Endothelial cell of hepatic sinusoid (primary cell): ENCODE measurements around the gene CAPN10.

Source experiments
- in situ Hi-C: cut with HindIII; loops from 2 replicates; pipeline ENCODE4 v1.10.0; 2017; ENCODE audit warnings: low sequenced_read_pairs

Gene CAPN10

DNA sequence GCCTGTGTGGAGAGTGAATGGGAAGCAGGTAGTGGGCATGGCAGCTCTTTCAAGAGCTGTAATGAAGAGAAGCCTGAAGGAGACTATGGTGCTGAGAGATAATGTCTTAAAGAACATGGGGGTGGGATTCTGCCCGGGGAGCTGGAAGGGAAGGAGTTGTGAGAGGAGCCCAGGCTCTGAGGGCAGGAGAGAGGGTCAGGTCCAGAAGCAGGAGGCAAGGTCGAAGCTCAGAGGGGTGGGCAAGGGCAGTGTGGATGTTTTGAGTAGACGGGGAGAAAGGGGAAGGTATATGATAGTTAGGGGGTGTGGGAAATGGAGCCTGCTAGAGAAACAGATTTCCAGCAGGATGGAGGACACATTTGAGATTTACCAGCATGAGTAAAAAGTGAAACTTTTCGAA lies 2.1 kb downstream of the CAPN10 start:
- in situ Hi-C loops, result no loop called here

- in situ Hi-C loops, result no loop called here
Measured at GRCh38 chr2:240589375-240589774, 2.8 kb downstream of the CAPN10 start.

GRCh38 chr2:240589850-240590525 lies 3.5 kb downstream of the CAPN10 start:
- in situ Hi-C loops, result no loop called here

DNA sequence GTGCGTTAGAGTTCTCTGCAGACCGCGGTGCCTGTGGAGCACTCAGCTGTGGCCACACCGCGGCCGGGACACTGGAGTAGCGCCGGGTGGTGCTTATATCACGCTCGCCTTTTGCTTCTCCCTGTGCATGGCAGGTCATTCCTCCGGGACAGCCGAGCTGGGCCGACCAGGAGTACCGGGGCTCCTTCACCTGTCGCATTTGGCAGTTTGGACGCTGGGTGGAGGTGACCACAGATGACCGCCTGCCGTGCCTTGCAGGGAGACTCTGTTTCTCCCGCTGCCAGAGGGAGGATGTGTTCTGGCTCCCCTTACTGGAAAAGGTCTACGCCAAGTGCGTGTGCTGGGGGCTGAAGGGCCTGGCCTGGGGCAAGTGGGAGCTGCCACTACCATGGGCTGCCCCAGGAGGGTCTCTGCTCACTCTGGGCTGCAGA lies 4.2 kb downstream of the CAPN10 start:
- in situ Hi-C loops, result no loop called here

- in situ Hi-C loops, result no loop called here
Measured at GRCh38 chr2:240591226-240591625, 4.7 kb downstream of the CAPN10 start.

GRCh38 chr2:240591784-240592183 lies 5.2 kb downstream of the CAPN10 start:
- in situ Hi-C loops, result no loop called here

GRCh38 chr2:240593026-240593702 lies 6.6 kb downstream of the CAPN10 start:
- in situ Hi-C loops, result no loop called here

DNA sequence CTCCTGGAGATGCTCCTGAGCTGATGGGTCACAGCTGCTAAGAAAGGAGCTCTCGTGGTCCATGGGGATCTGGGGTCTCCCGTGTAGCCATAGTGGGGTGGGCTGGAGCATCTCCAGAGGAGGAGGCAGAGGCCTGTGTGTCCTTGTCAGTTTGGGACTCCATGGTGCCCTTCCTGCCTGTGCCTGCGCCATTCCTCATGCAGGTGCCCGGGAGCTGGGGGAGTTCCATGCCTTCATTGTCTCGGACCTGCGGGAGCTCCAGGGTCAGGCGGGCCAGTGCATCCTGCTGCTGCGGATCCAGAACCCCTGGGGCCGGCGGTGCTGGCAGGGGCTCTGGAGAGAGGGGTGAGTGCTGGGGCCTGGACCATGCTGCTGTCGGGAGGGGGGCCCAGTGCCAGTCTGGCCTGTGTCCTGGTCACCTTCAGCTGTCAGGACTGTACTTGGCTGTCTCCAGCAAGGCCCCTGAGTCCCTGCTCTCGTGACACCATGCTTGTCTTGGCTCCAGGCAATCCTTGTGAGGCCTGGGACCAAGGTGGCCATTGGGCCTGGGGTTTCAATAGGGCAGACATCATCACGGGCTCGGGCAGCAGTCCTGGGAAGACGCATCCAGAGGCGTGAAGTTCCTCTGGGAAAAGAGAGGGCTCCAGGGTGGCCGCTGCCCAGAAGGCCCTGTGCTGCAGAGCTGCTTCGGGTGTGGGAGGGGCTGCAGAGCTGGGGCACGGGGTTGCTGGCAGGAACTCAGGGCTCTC lies 7.3 kb downstream of the CAPN10 start:
- in situ Hi-C loops, result no loop called here

- in situ Hi-C loops, result no loop called here
Measured at GRCh38 chr2:240594511-240595380, 8.2 kb downstream of the CAPN10 start.

GRCh38 chr2:240595381-240596079 lies 9.0 kb downstream of the CAPN10 start:
- in situ Hi-C loops, result no loop called here

GRCh38 chr2:240596080-240596460 lies 9.5 kb downstream of the CAPN10 start:
- in situ Hi-C loops, result no loop called here

DNA sequence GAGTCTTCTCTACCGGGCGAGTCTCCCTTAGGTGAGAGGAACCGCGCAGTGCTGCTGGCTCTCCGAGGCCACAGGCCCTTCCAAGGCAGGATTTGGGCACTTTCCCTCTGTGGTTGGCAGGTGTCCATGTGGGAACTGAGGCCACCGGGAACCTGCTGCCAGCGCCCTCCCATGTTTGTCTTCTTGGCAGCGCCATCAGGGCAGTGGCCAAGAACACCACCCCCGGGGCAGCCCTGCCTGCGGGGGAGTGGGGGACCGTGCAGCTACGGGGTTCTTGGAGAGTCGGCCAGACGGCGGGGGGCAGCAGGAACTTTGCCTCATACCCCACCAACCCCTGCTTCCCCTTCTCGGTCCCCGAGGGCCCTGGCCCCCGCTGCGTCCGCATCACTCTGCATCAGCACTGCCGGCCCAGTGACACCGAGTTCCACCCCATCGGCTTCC lies 10.0 kb downstream of the CAPN10 start:
- in situ Hi-C loops, result no loop called here

DNA sequence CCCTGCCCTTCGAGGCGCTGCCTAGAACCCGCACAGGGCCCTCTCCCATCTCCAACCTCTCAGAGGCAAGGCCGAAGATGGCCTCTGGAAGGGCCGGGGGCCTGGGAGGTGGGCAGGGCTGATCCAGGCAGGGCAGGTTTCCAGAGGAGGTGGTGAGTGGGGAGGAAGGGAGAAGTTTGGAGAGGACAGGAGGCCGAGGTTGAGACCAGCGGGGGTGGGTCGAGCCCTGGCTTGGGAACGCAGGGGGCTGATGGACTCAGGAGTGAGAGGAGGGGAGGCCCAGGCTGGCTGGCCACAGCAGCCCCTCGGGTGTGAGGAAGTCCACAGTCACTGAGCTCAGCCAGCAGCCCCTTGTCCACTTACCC lies 10.5 kb downstream of the CAPN10 start:
- in situ Hi-C loops, result no loop called here

DNA sequence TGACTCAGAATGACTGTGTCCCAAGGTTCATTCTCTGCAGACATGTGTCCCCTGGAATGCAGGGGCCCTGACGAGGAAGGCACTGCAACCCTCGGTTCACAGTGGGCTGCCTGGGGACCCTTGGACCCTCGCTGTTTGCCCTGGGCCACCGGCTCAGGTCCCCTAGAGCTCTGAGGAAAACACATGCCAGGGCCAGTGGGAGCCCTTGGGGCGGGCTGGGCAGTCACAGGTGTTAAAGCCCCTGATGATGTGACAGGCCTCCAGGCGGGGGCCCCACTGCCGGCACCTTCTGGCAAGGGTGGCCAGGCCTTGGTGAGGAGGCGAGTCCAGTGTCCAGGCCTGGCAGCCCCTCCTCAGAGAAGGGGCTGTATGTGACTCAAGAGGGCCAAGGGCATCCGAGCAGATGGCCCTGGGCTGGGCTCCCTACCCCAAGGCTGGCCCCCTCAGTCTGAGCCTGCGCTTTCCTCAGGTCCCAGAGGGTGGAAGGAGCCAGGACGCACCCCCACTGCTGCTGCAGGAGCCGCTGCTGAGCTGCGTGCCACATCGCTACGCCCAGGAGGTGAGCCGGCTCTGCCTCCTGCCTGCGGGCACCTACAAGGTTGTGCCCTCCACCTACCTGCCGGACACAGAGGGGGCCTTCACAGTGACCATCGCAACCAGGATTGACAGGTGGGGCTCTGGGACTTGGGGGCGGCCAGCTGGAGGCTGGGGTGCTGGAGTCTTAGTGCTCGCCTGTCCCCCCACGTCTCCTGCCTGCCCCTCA lies 11.1 kb downstream of the CAPN10 start:
- in situ Hi-C loops, result no loop called here

- in situ Hi-C loops, result no loop called here
Measured at GRCh38 chr2:240598311-240598911, 11.9 kb downstream of the CAPN10 start.

DNA sequence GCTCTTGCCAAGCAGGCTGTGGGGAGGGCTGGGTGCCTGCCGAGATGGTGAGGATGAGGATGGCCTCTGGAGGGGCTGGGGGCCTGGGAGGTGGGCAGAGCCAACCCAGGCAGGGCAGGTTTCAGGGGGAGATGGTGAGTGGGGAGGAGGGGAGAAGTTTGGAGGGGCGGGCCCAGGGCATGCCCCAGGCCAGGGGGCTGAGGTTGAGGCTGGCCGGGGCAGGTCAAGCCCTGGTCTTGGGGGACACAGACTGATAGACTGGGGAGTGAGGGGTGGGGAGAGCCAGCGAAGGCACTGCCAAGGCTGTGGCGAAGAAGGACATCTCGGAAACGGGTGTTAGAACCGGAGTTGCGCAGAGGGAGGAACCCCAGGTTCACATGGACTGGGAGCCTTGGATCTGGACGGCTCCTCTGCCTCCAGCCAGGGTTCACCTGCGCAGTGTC lies 12.6 kb downstream of the CAPN10 start:
- in situ Hi-C loops, result no loop called here

- in situ Hi-C loops, result loop anchor here (5.0 kb wide), 1 partner anchor 42 kb away; no protein-coding TSS in a partner anchor
Measured at GRCh38 chr2:240600451-240600961, 14.0 kb downstream of the CAPN10 start.

DNA sequence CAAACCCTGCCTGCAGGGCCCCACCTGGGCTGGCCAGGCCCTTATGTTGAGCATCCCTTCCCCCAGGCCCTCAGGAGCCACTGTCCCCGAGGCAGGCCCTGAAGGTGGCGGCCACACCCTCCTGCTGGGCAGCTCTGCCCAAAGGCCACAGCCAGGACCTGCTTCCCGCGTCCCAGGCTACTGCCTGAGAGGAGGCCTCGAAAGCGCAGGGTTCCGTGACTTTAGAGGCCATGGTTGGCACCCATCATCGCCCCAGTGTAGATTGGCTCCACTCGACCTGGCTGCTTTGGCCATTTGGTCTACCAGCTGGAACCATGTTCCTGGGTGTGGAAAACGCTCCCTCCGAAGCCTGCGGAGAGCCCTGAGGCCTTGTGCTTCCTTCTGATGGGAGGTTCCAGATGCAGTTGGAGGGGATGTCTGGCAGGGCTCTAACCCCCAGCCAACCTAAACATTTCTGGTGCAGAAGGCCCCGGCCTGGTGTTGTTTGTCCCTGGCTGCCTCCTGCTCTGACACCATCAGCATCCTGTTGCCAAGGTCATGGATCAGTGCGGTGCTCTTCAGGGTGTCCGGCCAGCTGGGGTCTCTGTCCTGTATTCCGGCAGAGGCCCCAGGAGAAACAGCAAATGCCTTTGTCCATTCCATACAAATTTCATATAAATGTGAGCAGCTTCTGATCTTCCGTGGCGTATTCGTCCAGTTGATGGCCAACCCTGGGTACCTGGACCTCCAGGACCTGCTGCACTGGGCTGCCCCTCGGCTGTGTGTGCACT lies 14.7 kb downstream of the CAPN10 start:
- in situ Hi-C loops, result loop anchor here (5.0 kb wide), 1 partner anchor 41 kb away; no protein-coding TSS in a partner anchor
